ENCODE data around the gene KIF1B. TPM values are rescaled to one million over a fixed set of nuclear protein-coding genes. Genes with fewer than 3 reads are reported as not detected.

KIF1B gene, protein sequence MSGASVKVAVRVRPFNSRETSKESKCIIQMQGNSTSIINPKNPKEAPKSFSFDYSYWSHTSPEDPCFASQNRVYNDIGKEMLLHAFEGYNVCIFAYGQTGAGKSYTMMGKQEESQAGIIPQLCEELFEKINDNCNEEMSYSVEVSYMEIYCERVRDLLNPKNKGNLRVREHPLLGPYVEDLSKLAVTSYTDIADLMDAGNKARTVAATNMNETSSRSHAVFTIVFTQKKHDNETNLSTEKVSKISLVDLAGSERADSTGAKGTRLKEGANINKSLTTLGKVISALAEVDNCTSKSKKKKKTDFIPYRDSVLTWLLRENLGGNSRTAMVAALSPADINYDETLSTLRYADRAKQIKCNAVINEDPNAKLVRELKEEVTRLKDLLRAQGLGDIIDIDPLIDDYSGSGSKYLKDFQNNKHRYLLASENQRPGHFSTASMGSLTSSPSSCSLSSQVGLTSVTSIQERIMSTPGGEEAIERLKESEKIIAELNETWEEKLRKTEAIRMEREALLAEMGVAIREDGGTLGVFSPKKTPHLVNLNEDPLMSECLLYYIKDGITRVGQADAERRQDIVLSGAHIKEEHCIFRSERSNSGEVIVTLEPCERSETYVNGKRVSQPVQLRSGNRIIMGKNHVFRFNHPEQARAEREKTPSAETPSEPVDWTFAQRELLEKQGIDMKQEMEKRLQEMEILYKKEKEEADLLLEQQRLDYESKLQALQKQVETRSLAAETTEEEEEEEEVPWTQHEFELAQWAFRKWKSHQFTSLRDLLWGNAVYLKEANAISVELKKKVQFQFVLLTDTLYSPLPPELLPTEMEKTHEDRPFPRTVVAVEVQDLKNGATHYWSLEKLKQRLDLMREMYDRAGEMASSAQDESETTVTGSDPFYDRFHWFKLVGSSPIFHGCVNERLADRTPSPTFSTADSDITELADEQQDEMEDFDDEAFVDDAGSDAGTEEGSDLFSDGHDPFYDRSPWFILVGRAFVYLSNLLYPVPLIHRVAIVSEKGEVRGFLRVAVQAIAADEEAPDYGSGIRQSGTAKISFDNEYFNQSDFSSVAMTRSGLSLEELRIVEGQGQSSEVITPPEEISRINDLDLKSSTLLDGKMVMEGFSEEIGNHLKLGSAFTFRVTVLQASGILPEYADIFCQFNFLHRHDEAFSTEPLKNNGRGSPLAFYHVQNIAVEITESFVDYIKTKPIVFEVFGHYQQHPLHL (N-terminal part only)
- 30.0 and 38.7 TPM in 2 replicates for total RNA-seq

GRCh38 chr1:10209905-10210810 lies at the start of gene KIF1B:
Gene KIF1B, plus strand, starts transcription at chr1:10210570. Its CDS starts 21,759 bp downstream, at chr1:10232329.

DNA sequence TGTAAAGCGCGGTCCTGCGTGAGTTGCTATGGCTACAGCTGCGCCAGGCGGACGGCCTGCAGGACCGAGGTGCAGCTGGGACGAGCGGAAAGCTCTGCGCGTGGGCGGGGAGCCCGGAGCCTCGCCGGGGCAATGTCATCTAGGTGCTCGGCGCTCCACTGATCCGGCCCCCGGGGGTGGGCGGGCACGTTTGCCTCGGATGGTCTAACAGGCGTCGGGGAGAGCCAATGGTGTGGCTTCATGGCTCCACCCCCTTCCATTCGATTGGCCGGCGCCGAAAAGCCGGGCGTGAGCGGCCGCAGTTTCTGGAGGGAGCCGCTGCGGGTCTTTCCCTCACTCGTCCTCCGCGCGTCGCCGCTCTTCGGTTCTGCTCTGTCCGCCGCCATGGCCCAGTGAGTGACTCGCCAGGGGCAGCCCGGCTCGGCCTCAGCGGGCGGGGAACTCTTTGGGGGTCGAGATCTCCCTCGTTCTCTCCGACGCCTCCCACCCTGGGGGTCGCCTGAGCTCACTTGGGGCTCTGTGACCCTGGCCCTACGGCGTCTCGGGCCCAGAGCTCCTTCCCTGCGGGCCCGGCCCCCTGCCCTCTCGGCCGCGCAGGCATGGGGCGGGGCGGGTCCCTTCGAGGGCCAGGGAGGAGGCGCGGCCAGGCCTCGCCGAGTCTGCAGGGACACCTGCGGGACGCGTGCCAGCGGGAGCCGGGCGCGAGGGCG lies 188.5 kb downstream of the KIF1B start, which contains the start of gene PGD:
Gene PGD (plus strand): TSS at position 331 of the 710 bp plus-strand sequence. CDS start 54 bp downstream, at position 385.

GRCh38 chr1:10430216-10431069 lies 220.1 kb downstream of the KIF1B start, which contains the start of gene CENPS:
Gene CENPS, plus strand, starts transcription at chr1:10430433. Its CDS starts 85 bp downstream, at chr1:10430518.

Other genes with a start within 250 kb of the KIF1B start
- 1.6 and 3.3 TPM in 2 replicates for gene RBP7, start 213.3 kb upstream of the KIF1B start, total RNA-seq
- gene UBE4B, start 177.6 kb upstream of the KIF1B start, total RNA-seq, result 17.7 and 21.9 TPM in 2 replicates
- gene PGD, start 188.5 kb downstream of the KIF1B start, total RNA-seq, result 48.8 and 52.2 TPM in 2 replicates
- gene CENPS, start 219.9 kb downstream of the KIF1B start, total RNA-seq, result 5.9 TPM in 2 replicates
- 0.17 TPM in 1 of 2 replicates, not detected in the other for gene CORT, start 239.5 kb downstream of the KIF1B start, total RNA-seq

All from dermis lymphatic vessel endothelial cell (primary cell).